Stimulated activated CD4-positive, alpha-beta T cell treated with anti-CD3 and anti-CD28 coated beads, TNF-alpha, amount 100 ng/mL, for 4 hours (primary cell): ENCODE results near the gene TMX2.
"Not testable (repeated sequence)": the region's sequence is repeated elsewhere in the genome, so short reads cannot be mapped to it uniquely, and the experiment has no call there.

ENCODE experiments used
- DNase-seq, 3 experiments: peaks; one replicate each; pipeline ENCODE4 v3.0.0-alpha.2; 2020; ENCODE audit warnings: low read depth in 3 of 3

The TMX2 gene, protein sequence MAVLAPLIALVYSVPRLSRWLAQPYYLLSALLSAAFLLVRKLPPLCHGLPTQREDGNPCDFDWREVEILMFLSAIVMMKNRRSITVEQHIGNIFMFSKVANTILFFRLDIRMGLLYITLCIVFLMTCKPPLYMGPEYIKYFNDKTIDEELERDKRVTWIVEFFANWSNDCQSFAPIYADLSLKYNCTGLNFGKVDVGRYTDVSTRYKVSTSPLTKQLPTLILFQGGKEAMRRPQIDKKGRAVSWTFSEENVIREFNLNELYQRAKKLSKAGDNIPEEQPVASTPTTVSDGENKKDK

DNA sequence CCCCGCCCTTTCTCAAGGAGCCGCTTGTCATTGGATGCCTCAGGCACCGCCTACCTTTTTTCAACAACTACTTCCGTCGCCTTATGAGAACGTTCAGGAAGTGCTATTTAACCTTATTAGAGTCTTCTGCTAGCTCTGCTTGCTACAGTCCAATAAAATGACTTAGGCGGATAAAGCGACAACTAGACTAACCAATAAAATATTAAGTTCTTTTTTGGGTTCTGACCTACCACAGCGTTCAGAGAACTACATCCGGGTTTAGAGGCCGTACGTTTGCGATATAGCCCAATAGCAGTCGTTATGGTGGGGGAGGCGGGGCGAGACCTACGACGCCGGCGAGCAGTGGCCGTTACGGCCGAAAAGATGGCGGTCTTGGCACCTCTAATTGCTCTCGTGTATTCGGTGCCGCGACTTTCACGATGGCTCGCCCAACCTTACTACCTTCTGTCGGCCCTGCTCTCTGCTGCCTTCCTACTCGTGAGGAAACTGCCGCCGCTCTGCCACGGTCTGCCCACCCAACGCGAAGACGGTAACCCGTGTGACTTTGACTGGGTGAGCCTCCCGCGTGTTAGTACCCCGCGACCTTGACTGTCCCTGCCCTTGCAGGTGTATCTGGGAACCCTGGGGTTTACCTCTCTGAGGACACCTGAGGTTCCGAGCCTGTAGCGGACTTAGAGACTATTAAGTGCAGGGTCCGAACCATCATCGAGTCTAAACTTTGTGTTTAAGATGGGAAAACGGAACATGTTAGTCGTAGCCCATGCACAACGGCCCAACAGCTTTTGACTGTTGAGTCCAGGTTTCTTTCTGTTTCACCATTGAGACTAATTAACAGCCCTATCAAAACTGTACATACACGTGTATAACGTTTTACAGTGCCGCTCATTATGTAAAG lies at the start of gene TMX2:
Gene TMX2 (plus strand): TSS at position 338 of the 895 bp plus-strand sequence. CDS start 26 bp downstream, at position 364.
- DNase-seq = peak; percentile 69 to 79 (median 75)

DNA sequence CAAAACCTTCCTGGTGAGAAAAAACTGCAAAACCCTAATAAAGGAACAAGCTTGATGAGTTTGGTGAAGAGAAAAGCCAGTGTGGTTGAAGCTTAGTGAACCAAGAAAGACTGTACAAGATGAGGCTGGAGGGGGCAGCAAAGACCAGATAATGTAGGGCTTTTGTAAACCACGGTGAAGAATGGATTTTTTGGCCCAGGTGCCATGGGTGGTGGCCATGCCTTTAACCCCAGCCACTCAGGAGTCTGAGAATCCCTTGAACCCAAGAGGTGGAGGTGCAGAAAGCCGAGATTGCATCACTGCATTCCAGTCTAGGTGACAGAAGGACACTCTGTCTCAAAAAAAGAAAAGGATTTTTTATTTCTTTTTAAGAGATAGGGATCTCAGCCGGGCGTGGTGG lies 49.5 kb upstream of the TMX2 start:
- DNase-seq = no peak

DNA sequence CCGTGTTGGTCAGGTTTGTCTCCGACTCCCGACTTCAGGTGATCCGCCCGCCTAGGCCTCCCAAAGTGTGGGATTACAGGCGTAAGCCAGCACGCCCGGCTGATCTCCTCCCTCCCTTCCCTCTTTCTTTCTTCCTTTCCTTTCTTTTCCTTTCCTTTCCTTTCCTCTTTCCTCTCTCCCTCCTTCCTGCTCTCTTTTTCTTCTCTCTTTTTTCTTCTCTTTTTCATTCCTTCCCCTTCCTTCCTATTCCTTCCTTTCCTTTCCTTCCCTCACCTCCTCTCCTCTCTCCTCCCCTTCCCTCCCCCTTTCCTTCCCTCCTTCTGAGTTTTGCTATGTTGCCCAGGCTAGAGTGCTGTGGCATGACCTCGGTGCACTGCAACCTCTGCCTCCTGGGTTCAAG lies 48.4 kb upstream of the TMX2 start:
- no peak for DNase-seq

DNA sequence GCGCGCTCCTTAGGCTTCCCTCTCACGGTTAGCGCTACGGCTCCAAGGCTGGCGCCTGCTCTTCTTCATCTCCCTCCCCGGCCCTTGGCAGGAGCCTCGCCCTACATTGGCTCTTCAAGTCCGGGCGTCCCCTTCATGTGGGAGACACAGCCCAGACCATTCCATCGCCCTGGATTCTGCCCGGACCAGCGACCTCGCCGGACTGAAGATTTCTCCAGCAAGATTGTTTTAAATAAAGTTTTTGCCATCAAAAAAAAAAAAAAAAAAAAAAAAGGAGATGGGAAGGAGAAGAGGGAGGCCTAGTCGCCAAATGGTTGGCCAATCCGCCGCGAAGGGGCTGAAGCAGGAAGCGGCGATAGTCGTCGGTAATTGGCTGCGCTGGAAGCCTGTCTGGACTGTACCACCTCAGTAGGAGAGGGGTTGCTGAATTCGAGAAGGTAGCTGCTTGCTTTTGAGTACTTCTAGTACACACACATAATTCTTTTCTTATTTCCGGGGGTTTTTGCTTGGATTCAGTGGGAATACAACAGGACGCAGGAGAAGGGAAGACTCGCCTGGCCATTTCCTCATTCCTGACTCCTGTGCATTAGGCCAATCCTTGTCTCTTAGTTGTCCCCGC lies 45.2 kb upstream of the TMX2 start:
- DNase-seq = peak; percentile 59 to 91 (median 84)

DNA sequence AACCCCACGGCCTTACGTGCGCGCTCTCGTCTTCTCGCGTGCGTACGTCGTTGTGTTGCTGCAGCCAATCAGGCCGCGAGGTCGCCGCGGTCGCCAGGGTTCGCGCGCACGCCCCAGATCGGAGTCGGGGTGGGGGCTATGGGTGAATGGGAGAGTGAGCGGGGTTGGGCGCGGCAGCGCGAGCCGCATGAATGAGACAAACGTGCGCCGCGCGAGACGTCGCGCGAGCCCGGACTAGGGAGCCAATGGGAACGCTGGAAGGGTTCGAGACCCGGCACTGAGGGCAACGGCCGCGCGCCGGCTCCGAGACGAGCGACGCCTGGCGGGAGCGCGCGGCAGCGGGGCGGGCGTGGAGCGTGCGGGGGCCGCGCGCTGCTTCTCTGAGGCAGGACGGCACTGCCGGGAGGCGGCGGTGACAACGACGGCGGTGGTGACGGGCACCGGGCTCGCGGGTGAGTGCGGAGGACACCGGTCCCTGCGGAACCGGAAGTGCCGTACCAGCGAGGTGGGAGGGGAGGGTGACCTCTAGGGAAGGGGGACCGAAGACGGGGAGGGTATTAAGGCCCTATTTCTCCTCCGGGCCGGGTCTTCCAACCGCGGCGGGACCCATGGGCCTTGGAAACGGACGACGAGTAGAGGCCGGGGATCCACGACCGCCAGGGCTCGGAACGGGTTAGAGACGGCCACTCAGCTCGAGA lies 44.5 kb upstream of the TMX2 start, which contains the start of gene ZDHHC5:
Gene ZDHHC5 (plus strand): TSS at position 379 of the 698 bp plus-strand sequence. CDS start 4,977 bp downstream, outside the sequence.
- peak; percentile 96 to 99 (median 99) for DNase-seq

DNA sequence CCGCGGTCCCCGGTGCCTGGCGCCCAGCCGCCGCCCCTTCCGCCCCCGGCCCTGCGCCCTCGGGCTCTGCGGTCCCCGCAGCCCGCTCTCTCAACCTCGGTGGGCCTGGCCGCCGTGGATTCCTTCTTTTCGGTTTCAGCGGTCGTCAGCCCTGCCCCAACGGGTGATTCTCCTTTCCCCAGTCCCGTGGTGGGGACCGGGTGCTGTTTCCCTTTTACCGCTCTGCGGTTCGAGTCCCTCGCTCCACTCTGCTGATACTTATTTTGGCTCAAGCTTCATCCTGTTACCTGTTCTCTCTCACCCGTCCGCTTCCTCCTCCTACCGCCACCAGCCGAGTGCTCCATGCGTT lies 44.0 kb upstream of the TMX2 start:
- peak in 1 of 3 experiments; percentile 26 for DNase-seq

DNA sequence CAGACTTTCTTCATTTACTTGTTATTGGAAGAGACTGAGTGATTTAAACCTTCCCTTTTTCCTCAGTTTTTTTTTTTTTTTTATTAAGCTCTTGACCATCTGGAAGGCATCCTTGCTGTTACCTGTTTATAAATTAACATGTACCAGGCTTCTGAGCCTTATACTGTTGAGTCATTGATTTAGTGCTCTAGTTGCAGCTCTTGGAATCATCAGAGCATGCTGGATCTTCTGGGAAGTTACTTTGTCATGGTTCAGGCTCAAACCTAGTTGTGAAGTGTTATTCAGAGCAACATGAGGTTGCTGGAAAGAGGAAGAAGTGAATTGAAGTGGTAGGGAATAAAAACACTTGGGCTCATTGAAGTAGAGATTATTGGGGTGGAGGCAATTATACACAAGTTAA lies 38.1 kb upstream of the TMX2 start:
- DNase-seq = no peak

DNA sequence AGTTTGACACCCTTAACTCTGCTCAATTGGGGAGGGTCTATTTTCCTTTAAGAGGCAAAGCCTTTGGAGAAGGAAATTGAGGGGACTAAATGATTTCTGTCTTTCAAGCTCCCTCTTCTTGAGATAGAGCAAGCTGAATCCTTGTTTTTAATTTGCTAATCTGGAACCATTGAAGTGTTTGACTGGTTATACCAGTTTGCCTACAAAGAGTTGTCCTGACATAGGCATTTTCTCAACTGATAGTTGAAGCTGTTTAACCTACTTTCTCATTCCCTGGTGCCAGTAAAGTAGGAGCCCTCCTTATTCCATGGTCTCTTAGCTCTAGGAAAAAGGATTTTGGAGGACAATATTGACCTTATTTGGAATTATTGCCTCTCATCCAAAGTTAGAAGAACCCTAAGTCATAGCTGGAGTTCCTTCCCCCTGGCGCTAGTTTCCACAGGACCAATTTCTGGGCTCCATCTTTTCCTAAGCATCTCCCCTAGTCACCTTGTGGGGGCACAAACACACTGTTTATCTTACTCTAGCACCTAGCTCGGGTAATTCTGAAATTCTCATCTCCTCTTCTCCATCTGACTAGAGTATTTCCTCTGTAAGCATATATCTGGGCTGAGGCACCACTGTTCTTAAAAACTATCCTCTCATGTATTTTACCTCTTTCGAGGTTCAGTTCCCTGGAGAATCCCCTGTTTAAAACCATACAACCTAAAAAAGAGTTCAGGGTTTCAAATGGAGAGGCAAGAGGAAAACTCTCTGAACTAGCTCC lies 37.0 kb upstream of the TMX2 start:
- no peak for DNase-seq

DNA sequence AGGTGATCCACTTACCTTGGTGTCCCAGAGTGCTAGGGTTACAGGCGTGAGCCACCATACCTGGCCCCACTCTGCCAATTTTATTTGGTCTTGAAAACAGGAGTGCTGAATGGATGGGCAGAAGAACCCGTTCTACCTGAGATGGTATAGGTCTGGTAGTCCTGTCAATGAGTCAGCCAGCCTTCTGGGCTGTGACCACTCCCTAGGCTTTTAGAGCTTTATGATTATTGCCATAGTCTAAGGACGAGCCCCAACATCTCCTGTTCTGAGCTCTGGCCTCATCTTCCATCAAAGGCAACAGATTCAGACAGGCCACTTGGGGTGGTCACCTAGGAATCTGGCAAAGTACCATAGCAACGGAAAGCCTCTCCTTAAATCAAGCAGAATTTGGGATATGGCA lies 33.0 kb upstream of the TMX2 start:
- no peak for DNase-seq

DNA sequence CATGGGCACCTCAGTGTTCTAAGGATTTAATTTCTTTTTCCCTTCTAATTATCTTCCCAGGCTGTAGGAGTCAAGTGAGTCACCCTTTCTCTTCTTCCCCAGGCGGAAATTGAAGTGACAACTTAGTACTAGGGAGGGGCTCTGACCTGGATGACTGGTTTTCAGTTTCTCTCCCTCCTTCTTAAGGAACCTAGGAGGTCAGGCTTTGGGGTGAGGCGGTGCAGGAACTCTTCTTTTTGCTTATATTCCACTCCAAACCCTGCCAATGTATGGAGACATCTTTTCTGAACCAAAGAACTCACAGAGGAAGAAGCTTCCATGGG lies 31.9 kb upstream of the TMX2 start:
- DNase-seq = no peak

DNA sequence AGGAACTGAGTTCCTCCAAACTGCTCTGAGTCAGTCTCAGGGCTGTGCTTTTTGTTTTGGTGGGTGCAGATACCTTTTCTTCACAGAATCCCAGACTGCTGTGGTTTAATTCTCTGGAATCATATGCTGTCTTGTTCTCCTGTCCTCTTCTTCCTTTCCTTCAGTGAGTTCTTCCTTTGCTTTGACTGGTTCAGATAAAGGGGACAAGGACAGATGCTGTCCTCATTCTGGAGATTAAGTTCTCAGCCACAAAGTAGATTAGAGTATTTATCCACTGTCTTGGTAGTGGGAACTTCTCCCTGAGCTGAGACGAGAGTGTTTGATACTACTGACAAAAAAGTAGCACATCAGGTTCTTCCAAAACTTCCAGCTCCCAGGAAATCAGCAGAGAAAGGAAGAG lies 31.2 kb upstream of the TMX2 start:
- no peak for DNase-seq

DNA sequence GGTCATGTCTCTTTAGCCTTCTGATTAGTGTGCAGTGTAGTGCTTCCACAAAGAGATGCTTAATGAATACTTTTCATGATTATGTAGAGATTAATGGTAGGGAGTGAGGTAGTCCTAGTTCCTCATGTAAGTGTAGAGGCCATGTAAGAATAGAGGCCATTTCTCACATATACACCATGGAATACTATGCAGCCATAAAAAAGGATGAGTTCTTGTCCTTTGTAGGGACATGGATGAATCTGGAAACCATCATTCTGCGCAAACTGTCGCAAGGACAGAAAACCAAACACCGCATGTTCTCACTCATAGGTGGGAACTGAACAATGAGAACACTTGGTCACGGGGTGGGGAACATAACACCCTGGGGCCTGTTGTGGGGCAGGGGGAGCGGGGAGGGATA lies 21.9 kb upstream of the TMX2 start:
- DNase-seq = not testable (repeated sequence)

DNA sequence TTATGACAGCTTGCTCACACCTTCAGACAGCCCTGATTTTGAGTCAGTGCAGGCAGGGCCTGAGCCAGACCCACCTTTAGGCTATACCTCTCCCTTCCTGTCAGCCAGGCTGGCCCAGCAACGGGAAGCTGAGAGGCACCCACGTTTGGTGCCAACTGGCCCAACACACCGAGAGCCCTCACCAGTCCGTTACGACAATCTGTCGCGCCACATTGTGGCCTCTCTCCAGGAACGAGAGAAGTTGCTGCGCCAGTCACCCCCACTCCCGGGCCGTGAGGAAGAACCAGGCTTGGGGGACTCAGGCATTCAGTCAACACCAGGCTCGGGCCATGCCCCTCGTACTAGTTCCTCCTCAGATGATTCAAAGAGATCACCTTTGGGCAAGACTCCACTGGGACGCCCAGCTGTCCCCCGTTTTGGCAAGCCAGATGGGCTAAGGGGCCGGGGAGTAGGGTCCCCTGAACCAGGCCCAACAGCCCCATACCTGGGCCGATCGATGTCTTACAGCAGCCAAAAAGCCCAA lies 13.5 kb upstream of the TMX2 start:
- DNase-seq = no peak

DNA sequence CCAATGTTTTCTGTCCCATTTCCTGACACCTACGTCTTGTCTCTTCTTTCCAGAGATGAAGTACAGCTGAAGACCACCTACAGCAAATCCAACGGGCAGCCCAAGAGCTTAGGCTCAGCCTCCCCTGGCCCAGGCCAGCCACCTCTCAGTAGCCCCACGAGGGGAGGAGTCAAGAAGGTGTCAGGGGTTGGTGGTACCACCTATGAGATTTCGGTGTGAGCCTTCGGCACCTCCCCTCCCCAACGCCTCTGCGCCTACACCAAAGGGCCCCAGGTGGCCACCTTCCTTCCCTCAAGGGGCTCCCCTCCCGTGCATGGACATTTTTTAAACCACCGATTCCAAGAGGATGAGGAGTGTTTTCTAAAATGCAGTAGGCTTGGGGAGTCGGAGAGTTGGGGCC lies 12.6 kb upstream of the TMX2 start:
- no peak for DNase-seq

DNA sequence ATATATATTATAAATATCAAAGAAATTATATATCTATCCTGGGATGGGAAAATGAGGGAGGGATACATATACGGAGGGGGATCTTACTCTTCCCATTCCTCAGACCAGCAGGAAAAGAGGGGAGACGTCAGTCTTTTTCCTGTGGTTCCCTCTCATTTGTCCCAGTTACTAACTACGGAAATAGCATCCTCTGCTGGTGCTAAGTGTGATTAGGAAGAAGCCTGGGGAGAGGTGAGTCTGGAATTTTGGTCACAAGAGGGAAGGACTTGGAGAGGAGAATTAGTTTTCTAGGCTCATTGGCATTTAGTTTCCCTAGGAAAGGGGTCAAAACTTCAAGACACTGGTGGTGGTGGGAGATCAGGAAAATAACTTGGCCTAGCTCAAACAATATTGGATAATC lies 12.0 kb upstream of the TMX2 start:
- no peak for DNase-seq

DNA sequence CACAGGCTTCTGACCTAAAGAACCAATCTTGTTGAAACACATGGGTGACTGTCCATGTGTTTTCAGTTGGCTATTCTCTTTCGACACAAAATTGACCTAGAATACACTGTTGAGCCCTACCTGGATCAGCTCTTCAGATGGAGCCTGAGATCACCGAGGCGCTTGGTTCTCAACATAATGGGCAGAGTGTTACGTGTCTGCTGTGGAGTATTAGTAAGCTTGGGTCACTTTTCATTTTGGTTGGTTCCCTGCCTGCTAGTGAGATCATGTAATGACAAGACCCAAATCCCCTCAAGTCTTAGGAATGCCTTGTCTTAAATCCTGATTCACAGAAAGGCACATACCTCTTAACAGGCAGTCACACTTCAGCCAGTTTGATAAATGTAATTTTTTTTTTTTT lies 9.1 kb upstream of the TMX2 start:
- no peak for DNase-seq

DNA sequence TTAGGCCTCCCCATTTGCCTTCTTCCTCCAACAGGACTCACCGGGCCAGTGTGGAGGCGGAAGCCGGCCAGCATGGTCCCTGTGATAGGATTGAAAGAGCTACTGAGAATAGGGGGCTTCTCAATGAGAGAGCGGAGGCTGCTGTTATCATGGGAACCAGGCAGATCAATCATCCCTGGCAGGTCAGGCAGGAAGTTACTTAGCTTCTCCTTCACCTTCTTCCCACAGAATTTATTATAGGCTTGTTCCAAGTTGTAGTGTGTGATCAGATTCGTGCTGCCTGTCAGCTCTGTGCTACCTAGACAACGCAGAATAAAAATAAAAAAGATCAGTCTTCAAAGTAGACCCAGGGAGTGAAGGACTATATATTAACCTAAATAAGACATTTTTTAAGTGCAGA lies 7.5 kb upstream of the TMX2 start:
- no peak for DNase-seq

DNA sequence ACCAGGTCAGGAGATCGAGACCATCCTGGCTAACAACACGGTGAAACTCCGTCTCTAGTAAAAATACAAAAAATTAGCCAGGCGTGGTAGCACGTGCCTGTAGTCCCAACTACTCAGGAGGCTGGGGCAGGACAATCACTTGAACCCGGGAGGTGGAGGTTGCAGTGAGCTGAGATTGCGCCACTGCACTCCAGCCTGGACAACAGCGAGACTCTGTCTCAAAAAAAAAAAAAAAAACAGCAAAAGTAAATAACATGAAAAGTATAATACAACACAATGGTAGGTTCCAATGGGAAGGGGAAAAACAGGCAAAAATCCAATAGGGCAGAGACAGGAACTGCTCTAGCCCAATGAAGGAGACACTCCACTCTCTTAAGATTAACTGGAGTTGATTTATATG lies 7.0 kb upstream of the TMX2 start:
- DNase-seq = not testable (repeated sequence)

DNA sequence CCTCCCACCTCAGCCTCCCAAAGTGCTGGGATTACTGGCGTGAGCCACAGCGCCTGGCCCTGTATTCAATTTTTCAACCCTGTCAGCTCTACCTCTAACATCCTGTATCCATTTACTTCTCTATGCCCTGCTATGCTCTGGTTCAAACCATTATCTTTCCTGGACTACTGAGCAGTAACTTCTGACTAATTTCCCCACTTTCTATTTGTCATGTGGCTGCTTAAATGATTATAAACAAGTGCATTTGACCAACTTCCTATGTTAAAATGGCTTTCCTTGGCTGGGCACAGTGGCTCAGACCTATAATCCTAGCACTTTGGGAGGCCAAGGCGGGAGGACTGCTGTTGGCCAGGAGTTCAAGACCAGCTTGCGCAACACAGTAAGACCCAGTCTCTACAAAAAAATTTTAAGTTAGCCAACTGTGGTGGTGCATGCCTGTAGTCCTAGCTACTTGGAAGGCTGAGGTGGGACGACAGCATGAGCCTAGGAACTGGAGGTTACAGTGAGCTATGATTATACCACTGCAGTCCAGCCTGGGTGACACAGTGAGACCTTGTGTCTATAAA lies 2.5 kb upstream of the TMX2 start:
- DNase-seq = no peak

DNA sequence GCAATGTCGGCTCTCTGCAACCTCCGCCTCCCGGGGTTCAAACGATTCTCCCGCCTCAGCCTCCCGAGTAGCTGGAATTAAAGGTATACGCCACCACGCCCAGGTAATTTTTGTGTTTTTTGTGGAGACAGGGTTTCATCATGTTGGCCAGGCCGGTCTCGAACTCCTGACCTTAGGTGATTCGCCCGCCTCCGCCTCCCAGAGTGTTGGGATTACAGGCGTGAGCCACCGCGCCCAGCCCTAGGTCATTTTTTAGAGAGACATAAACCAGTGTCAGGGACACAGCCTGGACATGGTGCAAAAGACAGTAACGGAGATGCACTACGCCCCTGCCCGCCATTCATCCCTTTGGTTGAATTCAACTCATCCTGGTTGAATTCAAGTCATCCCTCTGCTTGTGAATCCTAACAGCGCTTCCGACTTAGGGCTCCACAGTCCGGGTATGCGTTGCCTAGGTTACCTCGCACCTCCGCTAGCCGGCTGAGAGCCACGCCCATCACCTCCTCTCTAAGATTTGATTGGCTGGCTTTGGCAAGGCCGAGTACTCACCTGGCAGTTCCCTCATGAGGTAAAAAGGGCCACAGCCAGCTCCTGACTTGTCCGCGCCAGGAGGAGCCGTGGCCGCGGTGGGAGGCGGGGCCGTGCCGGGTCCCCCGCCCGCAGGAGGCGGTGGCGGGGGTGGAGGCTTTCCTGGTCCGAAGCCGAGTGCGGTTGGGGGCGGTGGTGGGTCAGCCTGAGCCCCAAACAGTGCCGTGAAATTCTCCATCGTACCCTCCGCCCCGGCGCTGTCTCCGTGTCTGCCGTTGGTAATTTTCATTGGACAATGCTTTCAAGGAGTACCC lies 758 bp upstream of the TMX2 start, which contains the start of gene MED19:
Gene MED19 (minus strand): TSS at position 802 of the 842 bp plus-strand sequence. CDS start 36 bp downstream, at position 766.
- DNase-seq = peak; percentile 46 to 56 (median 48)
